IPS-18a (cell line): ENCODE measurements around the gene FCHSD2.

ENCODE experiments used
- H3K27ac ChIP-seq: one replicate; pipeline ENCODE4 v1.5.1; 2013; ENCODE audit warnings: low read length
- H3K27me3 ChIP-seq: one replicate; pipeline ENCODE4 v1.6.1; 2013; ENCODE audit warnings: mild to moderate bottlenecking, low read length; ENCODE audit not compliant: control insufficient read depth, insufficient read depth
- H3K36me3 ChIP-seq: one replicate; pipeline ENCODE4 v1.6.1; 2013; ENCODE audit warnings: low read depth, low read length; ENCODE audit not compliant: control insufficient read depth
- H3K4me1 ChIP-seq: one replicate; pipeline ENCODE4 v1.6.1; 2013; ENCODE audit warnings: low read depth, low read length; ENCODE audit not compliant: control insufficient read depth
- H3K4me3 ChIP-seq: one replicate; pipeline ENCODE4 v1.5.1; 2013; ENCODE audit warnings: low read length
- H3K9ac ChIP-seq: one replicate; pipeline ENCODE4 v1.6.1; 2013; ENCODE audit warnings: mild to moderate bottlenecking, low read length, moderate library complexity
- H3K9me3 ChIP-seq: one replicate; pipeline ENCODE4 v1.6.1; 2013; ENCODE audit warnings: low read depth, low read length; ENCODE audit not compliant: control insufficient read depth

FCHSD2 gene

DNA sequence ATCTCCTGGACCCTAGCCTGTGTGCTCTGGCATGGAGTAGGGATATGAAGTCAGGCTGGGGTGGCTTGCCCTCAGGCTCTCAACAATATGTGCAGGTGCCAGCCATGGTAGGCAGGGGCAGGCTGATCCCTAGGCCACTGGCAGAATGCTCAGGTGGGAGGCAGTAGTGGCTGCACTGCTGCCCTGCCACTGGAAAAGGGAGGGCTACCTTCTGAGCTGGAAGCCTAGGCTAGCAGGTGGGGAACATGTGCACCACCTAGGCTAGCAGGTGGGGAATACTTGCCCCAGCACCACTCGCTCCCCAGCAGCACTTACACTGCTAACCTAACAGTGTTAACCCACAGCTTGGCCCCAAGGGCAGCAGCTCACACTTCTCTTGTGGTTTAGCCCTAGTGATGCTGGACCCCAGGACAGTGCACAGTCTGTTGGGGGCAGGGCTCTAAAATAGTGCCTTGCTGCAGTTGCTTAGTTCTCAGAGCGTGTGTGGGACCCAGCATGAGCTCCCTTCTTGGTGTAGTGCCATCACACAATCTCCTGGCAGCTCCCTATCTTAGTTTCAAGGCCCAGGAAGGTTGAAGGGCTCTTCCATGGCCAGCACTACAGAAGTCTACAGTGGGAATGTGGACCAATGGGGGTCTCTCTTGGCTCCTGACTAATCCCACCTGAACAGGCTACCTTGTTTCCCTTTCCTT is 130.8 kb downstream of the FCHSD2 start:
- H3K27me3 ChIP-seq: peaks cover 50% of the 10 kb centered on the region
- H3K4me1 ChIP-seq: peaks cover 25% of the 10 kb centered on the region
- no peaks in the 10 kb centered on the region for H3K36me3 ChIP-seq
- no peaks in the 10 kb centered on the region for H3K9me3 ChIP-seq
- H3K4me3 ChIP-seq: no peak overlapping the region
- no peak overlapping the region for H3K9ac ChIP-seq
- no peak overlapping the region for H3K27ac ChIP-seq

DNA sequence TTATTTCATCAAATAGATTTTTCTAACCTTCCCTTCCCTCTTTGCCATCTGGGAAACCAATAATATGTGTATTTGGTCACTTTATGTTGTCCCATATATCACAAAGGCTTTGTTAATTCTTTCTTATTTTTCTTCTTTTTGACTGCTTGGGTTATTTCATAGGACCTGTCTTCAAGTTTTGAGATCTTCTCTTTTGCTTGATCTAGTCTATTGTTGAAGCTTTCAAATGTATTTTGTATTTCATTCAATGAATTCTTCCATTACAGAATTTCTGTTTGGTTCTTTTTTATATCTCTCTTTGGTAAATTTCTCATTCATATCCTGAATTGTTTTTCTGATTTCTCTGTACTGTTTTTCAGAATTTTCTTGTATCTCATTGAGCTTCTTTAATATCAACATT is 132.1 kb downstream of the FCHSD2 start:
- Histone ChIP-seq H3K4me1 (peaks cover 25% of the 10 kb centered on the region), H3K9ac (no peak overlapping the region)

DNA sequence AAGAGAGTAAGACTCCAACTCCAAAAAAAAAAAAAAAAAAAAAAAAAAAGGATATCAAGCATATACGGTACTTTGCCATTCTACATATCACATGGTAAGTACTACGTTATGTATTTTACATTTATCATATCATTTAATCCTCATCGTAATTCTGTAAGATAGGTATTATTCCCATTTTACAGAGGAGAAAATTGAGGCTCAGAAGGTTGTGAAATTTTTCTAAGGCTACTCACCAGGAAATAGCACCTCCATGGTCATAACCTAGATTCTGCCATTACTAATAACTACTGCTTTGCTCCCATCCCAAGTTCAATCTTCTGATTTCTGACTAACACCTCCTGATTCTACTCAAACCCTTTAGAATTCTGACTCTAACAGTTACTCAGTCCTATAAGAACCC is 138.0 kb downstream of the FCHSD2 start:
- no peaks in the 10 kb centered on the region for H3K4me1 ChIP-seq
- no peak overlapping the region for H3K27ac ChIP-seq
- H3K36me3 ChIP-seq: no peaks in the 10 kb centered on the region

More for the DNA sequence above, 132.1 kb downstream of the FCHSD2 start:
- Histone ChIP-seq H3K27ac (no peak overlapping the region), H3K9me3 (no peaks in the 10 kb centered on the region), H3K36me3 (no peaks in the 10 kb centered on the region), H3K27me3 (peaks cover 47% of the 10 kb centered on the region), H3K4me3 (no peak overlapping the region)

DNA sequence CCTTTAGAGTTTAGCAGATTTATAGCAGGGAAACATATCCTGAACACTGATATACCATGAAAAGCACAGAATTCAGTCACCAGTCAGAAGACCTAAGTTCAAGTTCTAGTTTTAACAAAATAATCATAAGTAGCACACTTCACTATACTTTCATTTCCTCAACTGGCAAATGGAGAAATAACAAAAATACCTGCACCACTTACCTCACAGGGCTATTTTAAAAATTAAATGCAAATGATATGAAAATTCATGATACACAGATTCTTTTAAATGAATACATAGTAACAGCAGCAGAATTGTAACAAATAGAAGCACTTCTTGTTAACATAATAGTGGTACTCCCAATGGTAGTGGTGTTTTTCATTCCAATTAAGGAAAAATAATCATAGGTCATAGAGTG is 139.0 kb downstream of the FCHSD2 start:
- no peaks in the 10 kb centered on the region for H3K9me3 ChIP-seq
- H3K4me3 ChIP-seq: no peak overlapping the region
- no peak overlapping the region for H3K9ac ChIP-seq
- no peaks in the 10 kb centered on the region for H3K36me3 ChIP-seq
- H3K4me1 ChIP-seq: no peaks in the 10 kb centered on the region
- no peaks in the 10 kb centered on the region for H3K27me3 ChIP-seq
- H3K27ac ChIP-seq: no peak overlapping the region

More for the DNA sequence above, 138.0 kb downstream of the FCHSD2 start:
- H3K9ac ChIP-seq: no peak overlapping the region
- no peaks in the 10 kb centered on the region for H3K27me3 ChIP-seq
- no peaks in the 10 kb centered on the region for H3K9me3 ChIP-seq
- H3K4me3 ChIP-seq: no peak overlapping the region

DNA sequence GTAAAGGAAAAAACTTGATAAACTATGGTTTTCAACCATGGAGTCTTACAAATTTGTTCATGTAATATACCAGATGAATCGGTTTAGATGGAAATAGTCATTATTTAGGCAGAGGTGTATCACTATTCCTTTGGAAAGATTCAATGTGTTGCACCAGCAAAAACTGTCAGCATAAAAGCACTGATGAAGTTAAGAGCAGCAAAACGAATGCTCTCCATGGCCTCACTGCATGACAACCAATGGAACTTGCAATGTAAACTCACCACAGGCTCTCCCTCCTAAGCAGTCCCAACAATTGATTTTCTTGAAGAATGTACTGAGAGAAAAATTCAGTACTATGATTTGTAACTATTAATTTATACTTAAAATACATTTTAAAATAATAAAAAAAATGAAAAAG is 139.9 kb downstream of the FCHSD2 start:
- H3K9ac ChIP-seq: no peak overlapping the region
- no peaks in the 10 kb centered on the region for H3K27me3 ChIP-seq
- H3K4me3 ChIP-seq: no peak overlapping the region
- no peaks in the 10 kb centered on the region for H3K9me3 ChIP-seq
- no peak overlapping the region for H3K27ac ChIP-seq
- H3K36me3 ChIP-seq: no peaks in the 10 kb centered on the region
- H3K4me1 ChIP-seq: no peaks in the 10 kb centered on the region

DNA sequence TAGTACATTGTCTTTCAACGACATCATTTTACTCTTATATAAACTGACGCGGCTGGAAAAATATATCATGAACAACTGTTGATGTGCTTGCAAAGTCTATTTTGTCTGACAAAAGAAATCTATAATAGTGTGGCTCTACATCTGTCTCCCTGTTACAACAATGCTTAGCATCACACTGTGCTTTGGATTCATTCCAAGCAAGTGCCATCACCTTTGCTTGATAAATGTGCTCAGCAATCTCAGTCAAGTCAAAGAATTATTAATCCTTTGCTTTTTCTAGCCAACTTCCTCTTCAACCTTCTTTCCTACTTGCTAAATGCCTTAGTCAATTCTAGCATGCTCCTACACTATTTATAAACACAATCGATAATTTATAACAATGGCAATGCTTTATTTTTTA is 140.5 kb downstream of the FCHSD2 start:
- Histone ChIP-seq H3K4me3 (no peak overlapping the region), H3K36me3 (no peaks in the 10 kb centered on the region), H3K4me1 (no peaks in the 10 kb centered on the region), H3K27me3 (no peaks in the 10 kb centered on the region), H3K9ac (no peak overlapping the region), H3K9me3 (no peaks in the 10 kb centered on the region), H3K27ac (no peak overlapping the region)

DNA sequence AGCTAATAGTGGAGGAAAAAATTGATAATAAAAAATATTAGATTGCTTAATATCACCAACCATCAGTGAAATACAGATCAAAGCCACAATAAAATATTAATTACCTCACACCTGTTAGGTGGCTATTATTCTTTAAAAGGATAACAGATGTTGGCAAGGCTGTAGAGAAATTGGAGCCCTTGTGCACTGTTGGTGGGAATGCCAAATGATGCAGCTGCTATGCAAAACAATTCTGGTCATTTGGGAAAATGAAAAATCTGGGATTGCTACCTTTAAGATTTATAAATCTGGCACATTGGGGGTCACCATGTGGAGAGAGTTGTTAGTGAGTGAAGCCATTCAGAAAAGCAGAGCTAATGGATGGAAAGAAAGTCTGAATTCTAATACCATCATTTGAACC is 143.4 kb downstream of the FCHSD2 start:
- no peak overlapping the region for H3K9ac ChIP-seq
- H3K36me3 ChIP-seq: no peaks in the 10 kb centered on the region
- H3K4me1 ChIP-seq: no peaks in the 10 kb centered on the region
- no peak overlapping the region for H3K27ac ChIP-seq
- no peak overlapping the region for H3K4me3 ChIP-seq
- no peaks in the 10 kb centered on the region for H3K9me3 ChIP-seq
- no peaks in the 10 kb centered on the region for H3K27me3 ChIP-seq

DNA sequence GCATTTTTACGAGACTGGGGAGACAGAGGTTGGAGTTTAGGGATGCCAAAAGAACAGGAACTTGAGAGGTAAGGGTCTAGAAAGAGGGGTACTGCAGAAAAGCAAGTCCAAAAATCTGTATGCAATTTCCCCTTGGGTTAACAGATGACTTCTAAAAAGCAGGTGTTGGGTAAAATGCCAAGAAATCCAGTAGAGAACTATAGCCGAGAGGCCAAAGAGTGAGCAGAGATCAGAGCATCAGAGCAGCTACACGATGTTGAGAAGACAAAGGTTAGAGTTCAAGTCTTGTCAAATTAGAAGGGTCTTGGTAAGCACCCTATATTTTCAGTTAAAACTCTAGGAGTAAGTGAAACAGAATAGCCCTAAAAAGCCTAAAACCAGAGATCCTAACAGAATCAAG is 145.2 kb downstream of the FCHSD2 start:
- Histone ChIP-seq H3K9ac (no peak overlapping the region), H3K4me1 (no peaks in the 10 kb centered on the region), H3K4me3 (no peak overlapping the region), H3K9me3 (no peaks in the 10 kb centered on the region), H3K27ac (no peak overlapping the region), H3K36me3 (no peaks in the 10 kb centered on the region), H3K27me3 (no peaks in the 10 kb centered on the region)

DNA sequence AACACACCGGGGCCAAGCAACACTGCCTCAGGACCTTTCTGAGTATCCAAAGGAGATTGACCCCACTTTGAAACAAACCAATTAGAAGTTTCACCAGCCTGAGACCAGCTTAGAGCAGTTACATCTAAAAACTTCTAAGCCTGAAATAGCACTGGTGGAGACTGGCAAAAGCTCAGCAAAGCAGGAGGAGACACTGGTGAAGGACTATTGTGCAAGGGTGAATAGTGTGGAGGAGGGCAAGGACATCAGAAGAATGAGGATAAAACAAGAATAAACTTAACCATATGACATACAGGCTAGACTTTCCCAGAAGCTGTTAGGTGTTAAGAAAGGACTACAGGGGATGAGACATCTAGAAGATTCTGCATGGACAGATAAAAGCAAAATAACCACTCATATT is 152.4 kb downstream of the FCHSD2 start:
- Histone ChIP-seq H3K4me1 (no peaks in the 10 kb centered on the region), H3K9me3 (no peaks in the 10 kb centered on the region), H3K36me3 (no peaks in the 10 kb centered on the region), H3K4me3 (no peak overlapping the region), H3K9ac (no peak overlapping the region), H3K27me3 (no peaks in the 10 kb centered on the region), H3K27ac (no peak overlapping the region)

DNA sequence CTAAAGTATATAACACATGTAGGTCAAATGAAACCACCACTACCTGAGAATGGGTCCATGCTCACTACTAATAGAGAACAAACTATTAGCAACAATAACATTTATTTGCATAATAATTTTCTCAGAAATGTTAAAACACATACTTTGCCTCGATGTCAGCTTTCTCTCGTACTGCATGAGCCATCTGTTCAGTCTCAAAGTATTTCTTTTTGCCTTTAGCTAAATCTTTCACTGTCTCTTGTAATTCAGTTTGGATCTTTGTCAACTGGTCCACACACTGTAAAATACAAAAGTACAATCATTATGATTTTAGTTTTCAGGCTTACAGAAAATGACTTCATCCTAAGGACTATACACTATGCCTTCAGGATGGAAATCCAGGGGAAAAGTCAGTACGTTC is 153.3 kb downstream of the FCHSD2 start:
- no peak overlapping the region for H3K9ac ChIP-seq
- no peaks in the 10 kb centered on the region for H3K9me3 ChIP-seq
- H3K36me3 ChIP-seq: no peaks in the 10 kb centered on the region
- no peaks in the 10 kb centered on the region for H3K4me1 ChIP-seq
- no peaks in the 10 kb centered on the region for H3K27me3 ChIP-seq
- H3K27ac ChIP-seq: no peak overlapping the region
- no peak overlapping the region for H3K4me3 ChIP-seq

DNA sequence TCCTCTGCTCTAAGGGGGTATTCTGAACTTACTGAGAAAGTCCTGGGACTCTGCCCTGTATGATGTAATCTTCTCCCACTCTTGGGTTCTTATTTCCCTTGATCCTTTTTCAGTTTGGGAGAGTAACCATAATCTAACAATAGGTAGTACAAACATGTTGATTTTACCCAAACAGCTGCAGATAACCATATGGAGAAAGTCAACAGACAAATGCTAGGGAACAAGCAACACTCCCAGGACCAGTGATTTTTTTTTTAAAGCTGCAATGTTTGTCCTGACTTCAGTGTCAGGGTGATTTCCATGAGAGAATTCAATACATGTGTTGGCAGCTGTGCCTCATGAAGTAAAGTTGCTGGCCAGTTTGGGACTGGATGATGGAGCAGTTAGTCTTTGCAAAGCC is 156.5 kb downstream of the FCHSD2 start:
- H3K36me3 ChIP-seq: no peaks in the 10 kb centered on the region
- H3K27ac ChIP-seq: no peak overlapping the region
- H3K4me3 ChIP-seq: no peak overlapping the region
- no peak overlapping the region for H3K9ac ChIP-seq
- peaks cover 5% of the 10 kb centered on the region for H3K4me1 ChIP-seq
- H3K27me3 ChIP-seq: no peaks in the 10 kb centered on the region
- no peaks in the 10 kb centered on the region for H3K9me3 ChIP-seq

DNA sequence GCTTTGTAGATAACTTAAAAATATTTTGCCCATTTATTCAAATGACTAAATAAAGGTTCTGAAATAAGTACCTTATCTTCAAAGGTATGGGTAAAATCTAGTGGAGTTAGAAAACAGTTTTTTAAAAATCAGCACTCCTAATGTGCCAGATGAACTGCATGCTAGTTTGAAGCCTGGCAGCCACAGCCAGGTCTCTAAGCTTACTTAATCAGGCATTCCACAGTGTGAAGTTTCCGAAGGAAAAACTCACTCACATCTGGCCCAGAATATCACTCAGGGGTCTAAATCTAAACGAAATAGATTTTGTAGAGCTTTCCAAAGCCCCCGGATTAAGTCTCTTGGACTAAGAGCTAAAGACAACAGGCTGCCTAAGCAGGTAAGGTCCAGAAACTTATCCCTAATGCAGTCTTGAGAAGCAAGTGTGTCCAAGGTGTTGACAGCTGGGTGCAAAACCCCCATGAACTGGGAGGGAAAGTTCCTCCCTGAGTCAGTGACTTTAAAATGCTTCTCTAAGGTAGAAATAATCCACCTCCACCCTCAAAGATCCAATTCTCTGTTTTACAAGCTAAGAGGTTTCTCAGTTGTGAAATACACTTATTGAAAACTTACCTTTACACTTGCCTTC is 157.6 kb downstream of the FCHSD2 start:
- Histone ChIP-seq H3K4me1 (peaks cover 5% of the 10 kb centered on the region), H3K9me3 (no peaks in the 10 kb centered on the region), H3K9ac (no peak overlapping the region), H3K27me3 (no peaks in the 10 kb centered on the region), H3K27ac (no peak overlapping the region), H3K4me3 (no peak overlapping the region), H3K36me3 (no peaks in the 10 kb centered on the region)
